WTC11 (cell line): ENCODE measurements around the gene C6orf132. TPM values are rescaled to one million over a fixed set of nuclear protein-coding genes. Genes with fewer than 3 reads are reported as not detected.

ENCODE experiments used
- ATAC-seq: fragments of 200-7000 bp; cut with Tn5 transposase; 2 replicates; pipeline ENCODE4 v1.10.0; 2021; ENCODE audit warnings: mild to moderate bottlenecking, moderate library complexity
- CTCF ChIA-PET: fragments of 300-600 bp; sonication (Branson Sonifier 250); formaldehyde crosslinking; loops from one replicate; lab custom pipeline; 2021; ENCODE audit warnings: antibody characterized with exemption; lab: Charles Lee
- POLR2A ChIA-PET: fragments of 350-600 bp; sonication (Branson Sonifier 250); formaldehyde crosslinking; loops from one replicate; lab custom pipeline; 2021; ENCODE audit warnings: antibody characterized with exemption; lab: Charles Lee
- DNase-seq: peaks from one replicate; pipeline ENCODE4 v3.0.0; 2021; ENCODE audit warnings: low spot score
- H3K27ac Mint-ChIP-seq: 2 replicates; pipeline ENCODE4 v1.8.0; 2021; ENCODE audit warnings: mixed read lengths
- H3K27me3 Mint-ChIP-seq: 2 replicates; pipeline ENCODE4 v1.8.0; 2021; ENCODE audit warnings: low read depth, mild to moderate bottlenecking, moderate library complexity, mixed read lengths
- H3K36me3 Mint-ChIP-seq: 2 replicates; pipeline ENCODE4 v1.8.0; 2021; ENCODE audit warnings: mixed read lengths
- H3K4me1 Mint-ChIP-seq: 2 replicates; pipeline ENCODE4 v1.8.0; 2022; ENCODE audit warnings: mixed read lengths
- H3K4me3 Mint-ChIP-seq: 2 replicates; pipeline ENCODE4 v1.8.0; 2021; ENCODE audit warnings: mild to moderate bottlenecking, moderate library complexity, mixed read lengths
- H3K9me3 Mint-ChIP-seq: 2 replicates; pipeline ENCODE4 v1.8.0; 2021; ENCODE audit warnings: mixed read lengths
- CBFB ChIP-seq: sonication (generic); formaldehyde crosslinking; IDR thresholded peaks from 2 replicates; pipeline ENCODE4 v1.8.1; 2022; ENCODE audit warnings: mild to moderate bottlenecking, low read depth, missing genetic modification reagents
- CREB1 ChIP-seq: sonication (generic); formaldehyde crosslinking; IDR thresholded peaks from 2 replicates; pipeline ENCODE4 v1.8.0; 2023; ENCODE audit warnings: mild to moderate bottlenecking, missing genetic modification reagents
- ETV6 ChIP-seq: sonication (generic); formaldehyde crosslinking; IDR thresholded peaks from 2 replicates; pipeline ENCODE4 v1.8.1; 2022; ENCODE audit warnings: mild to moderate bottlenecking, missing genetic modification reagents
- FOXP1 ChIP-seq: sonication (generic); formaldehyde crosslinking; IDR thresholded peaks from 2 replicates; pipeline ENCODE4 v1.8.0; 2022; ENCODE audit warnings: missing genetic modification reagents, mild to moderate bottlenecking, moderate library complexity, borderline replicate concordance
- IRF2 ChIP-seq: sonication (generic); formaldehyde crosslinking; IDR thresholded peaks from 2 replicates; pipeline ENCODE4 v1.8.0; 2022; ENCODE audit warnings: low read depth, missing genetic modification reagents, borderline replicate concordance
- JUN ChIP-seq: sonication (generic); formaldehyde crosslinking; IDR thresholded peaks from 2 replicates; pipeline ENCODE4 v1.8.0; 2023; ENCODE audit warnings: mild to moderate bottlenecking, missing genetic modification reagents
- MLX ChIP-seq: sonication (generic); formaldehyde crosslinking; IDR thresholded peaks from 2 replicates; pipeline ENCODE4 v1.8.1; 2023; ENCODE audit warnings: mild to moderate bottlenecking, missing genetic modification reagents, moderate library complexity
- NR3C1 ChIP-seq: sonication (generic); formaldehyde crosslinking; conservative IDR thresholded peaks from 2 replicates; pipeline ENCODE4 v1.8.1; 2023; ENCODE audit warnings: low read depth, mild to moderate bottlenecking, missing genetic modification reagents
- PREB ChIP-seq: sonication (generic); formaldehyde crosslinking; IDR thresholded peaks from 2 replicates; pipeline ENCODE4 v1.8.1; 2022; ENCODE audit warnings: mild to moderate bottlenecking, missing genetic modification reagents, moderate library complexity, borderline replicate concordance
- RORB ChIP-seq: fragments of 250-450 bp; sonication (Bioruptor Pico); IDR thresholded peaks from 2 replicates; pipeline ENCODE4 v1.9.0; 2021; ENCODE audit warnings: mild to moderate bottlenecking
- TEAD4 ChIP-seq: sonication (generic); formaldehyde crosslinking; IDR thresholded peaks from 2 replicates; pipeline ENCODE4 v1.8.0; 2022; ENCODE audit warnings: mild to moderate bottlenecking, missing genetic modification reagents
- ZNF121 ChIP-seq: sonication (generic); formaldehyde crosslinking; IDR thresholded peaks from 2 replicates; pipeline ENCODE4 v1.8.0; 2023; ENCODE audit warnings: missing genetic modification reagents
- ZNF138 ChIP-seq: sonication (generic); formaldehyde crosslinking; conservative IDR thresholded peaks from 2 replicates; pipeline ENCODE4 v1.8.1; 2022; ENCODE audit warnings: mild to moderate bottlenecking, moderate library complexity, missing genetic modification reagents
- ZNF263 ChIP-seq: sonication (generic); formaldehyde crosslinking; IDR thresholded peaks from 2 replicates; pipeline ENCODE4 v1.8.1; 2022; ENCODE audit warnings: low read depth, mild to moderate bottlenecking, moderate library complexity, missing genetic modification reagents
- ZNF317 ChIP-seq: sonication (generic); formaldehyde crosslinking; IDR thresholded peaks from 2 replicates; pipeline ENCODE4 v1.8.1; 2023; ENCODE audit warnings: low read depth, mild to moderate bottlenecking, moderate library complexity, missing genetic modification reagents, borderline replicate concordance
- ZNF416 ChIP-seq: fragments of 250-450 bp; sonication (Bioruptor Pico); IDR thresholded peaks from 2 replicates; pipeline ENCODE4 v1.9.0; 2021; ENCODE audit warnings: mild to moderate bottlenecking, inconsistent platforms
- ZNF423 ChIP-seq: fragments of 250-450 bp; sonication (Bioruptor Pico); IDR thresholded peaks from 2 replicates; pipeline ENCODE4 v2.1.2; 2022; ENCODE audit warnings: mild to moderate bottlenecking, moderate library complexity
- total RNA-seq: library from RNA; stranded (reverse); gene quantifications from 3 replicates; pipeline ENCODE4 v1.2.3, GENCODE V29; 2021
- TF ChIP-seq, protein P1 (sequence below): sonication (generic); formaldehyde crosslinking; IDR thresholded peaks from 2 replicates; pipeline ENCODE4 v1.8.1; 2022; ENCODE audit warnings: low read depth, missing genetic modification reagents, borderline replicate concordance
- TF ChIP-seq, protein P2 (sequence below): sonication (generic); formaldehyde crosslinking; IDR thresholded peaks from 2 replicates; pipeline ENCODE4 v1.8.1; 2023; ENCODE audit warnings: mild to moderate bottlenecking, missing genetic modification reagents, borderline replicate concordance
- TF ChIP-seq, protein P3 (sequence below): sonication (generic); formaldehyde crosslinking; IDR thresholded peaks from 2 replicates; pipeline ENCODE4 v1.8.1; 2022; ENCODE audit warnings: low read depth, mild to moderate bottlenecking, moderate library complexity, missing genetic modification reagents, borderline replicate concordance

The C6orf132 gene
- total RNA-seq, 1 experiment from 2014 or later = 52.6 TPM

GRCh38 chr6:42135161-42135560 is 7.3 kb downstream of the C6orf132 start:
- DNase-seq = no peak
- ChIA-PET POLR2A (no interaction called here), CTCF (interaction anchor here (1.3 to 6.4 kb wide), 6 partner anchors 13 to 48 kb away, joined by 3 to 46 read pairs (median 13); no protein-coding TSS in a partner anchor)
- Mint-ChIP-seq H3K27me3 (no peaks in the 10 kb centered on the region), H3K9me3 (no peaks in the 10 kb centered on the region), H3K4me3 (no peak overlapping the region), H3K36me3 (peaks cover 27% of the 10 kb centered on the region), H3K4me1 (peaks cover 67% of the 10 kb centered on the region), H3K27ac (peak overlapping the region; percentile 75)
- ATAC-seq = no peak
- TF ChIP-seq ZNF138 (CRISPR knock-in tag) (no peak), FOXP1 (no peak), ZNF416 (CRISPR knock-in tag) (no peak), NR3C1 (CRISPR knock-in tag) (no peak), TEAD4 (CRISPR knock-in tag) (no peak), JUN (CRISPR knock-in tag) (no peak), ZNF121 (CRISPR knock-in tag) (no peak), ZNF423 (CRISPR knock-in tag) (no peak), ZNF263 (no peak), MLX (CRISPR knock-in tag) (no peak), ETV6 (CRISPR knock-in tag) (no peak), CBFB (CRISPR knock-in tag) (no peak), RORB (CRISPR knock-in tag) (no peak), PREB (no peak), ZNF317 (CRISPR knock-in tag) (no peak), IRF2 (no peak), CREB1 (CRISPR knock-in tag) (no peak)
- TF ChIP-seq, protein P1, sequence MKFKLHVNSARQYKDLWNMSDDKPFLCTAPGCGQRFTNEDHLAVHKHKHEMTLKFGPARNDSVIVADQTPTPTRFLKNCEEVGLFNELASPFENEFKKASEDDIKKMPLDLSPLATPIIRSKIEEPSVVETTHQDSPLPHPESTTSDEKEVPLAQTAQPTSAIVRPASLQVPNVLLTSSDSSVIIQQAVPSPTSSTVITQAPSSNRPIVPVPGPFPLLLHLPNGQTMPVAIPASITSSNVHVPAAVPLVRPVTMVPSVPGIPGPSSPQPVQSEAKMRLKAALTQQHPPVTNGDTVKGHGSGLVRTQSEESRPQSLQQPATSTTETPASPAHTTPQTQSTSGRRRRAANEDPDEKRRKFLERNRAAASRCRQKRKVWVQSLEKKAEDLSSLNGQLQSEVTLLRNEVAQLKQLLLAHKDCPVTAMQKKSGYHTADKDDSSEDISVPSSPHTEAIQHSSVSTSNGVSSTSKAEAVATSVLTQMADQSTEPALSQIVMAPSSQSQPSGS = no peak
- TF ChIP-seq, protein P2, sequence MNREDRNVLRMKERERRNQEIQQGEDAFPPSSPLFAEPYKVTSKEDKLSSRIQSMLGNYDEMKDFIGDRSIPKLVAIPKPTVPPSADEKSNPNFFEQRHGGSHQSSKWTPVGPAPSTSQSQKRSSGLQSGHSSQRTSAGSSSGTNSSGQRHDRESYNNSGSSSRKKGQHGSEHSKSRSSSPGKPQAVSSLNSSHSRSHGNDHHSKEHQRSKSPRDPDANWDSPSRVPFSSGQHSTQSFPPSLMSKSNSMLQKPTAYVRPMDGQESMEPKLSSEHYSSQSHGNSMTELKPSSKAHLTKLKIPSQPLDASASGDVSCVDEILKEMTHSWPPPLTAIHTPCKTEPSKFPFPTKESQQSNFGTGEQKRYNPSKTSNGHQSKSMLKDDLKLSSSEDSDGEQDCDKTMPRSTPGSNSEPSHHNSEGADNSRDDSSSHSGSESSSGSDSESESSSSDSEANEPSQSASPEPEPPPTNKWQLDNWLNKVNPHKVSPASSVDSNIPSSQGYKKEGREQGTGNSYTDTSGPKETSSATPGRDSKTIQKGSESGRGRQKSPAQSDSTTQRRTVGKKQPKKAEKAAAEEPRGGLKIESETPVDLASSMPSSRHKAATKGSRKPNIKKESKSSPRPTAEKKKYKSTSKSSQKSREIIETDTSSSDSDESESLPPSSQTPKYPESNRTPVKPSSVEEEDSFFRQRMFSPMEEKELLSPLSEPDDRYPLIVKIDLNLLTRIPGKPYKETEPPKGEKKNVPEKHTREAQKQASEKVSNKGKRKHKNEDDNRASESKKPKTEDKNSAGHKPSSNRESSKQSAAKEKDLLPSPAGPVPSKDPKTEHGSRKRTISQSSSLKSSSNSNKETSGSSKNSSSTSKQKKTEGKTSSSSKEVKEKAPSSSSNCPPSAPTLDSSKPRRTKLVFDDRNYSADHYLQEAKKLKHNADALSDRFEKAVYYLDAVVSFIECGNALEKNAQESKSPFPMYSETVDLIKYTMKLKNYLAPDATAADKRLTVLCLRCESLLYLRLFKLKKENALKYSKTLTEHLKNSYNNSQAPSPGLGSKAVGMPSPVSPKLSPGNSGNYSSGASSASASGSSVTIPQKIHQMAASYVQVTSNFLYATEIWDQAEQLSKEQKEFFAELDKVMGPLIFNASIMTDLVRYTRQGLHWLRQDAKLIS (CRISPR knock-in tag) = no peak
- TF ChIP-seq, protein P3, sequence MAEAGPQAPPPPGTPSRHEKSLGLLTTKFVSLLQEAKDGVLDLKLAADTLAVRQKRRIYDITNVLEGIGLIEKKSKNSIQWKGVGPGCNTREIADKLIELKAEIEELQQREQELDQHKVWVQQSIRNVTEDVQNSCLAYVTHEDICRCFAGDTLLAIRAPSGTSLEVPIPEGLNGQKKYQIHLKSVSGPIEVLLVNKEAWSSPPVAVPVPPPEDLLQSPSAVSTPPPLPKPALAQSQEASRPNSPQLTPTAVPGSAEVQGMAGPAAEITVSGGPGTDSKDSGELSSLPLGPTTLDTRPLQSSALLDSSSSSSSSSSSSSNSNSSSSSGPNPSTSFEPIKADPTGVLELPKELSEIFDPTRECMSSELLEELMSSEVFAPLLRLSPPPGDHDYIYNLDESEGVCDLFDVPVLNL (CRISPR knock-in tag) = no peak
